WTC11 (cell line): ENCODE data around the gene TEX19.

Experiments used
- RELA ChIP-seq: sonication (generic); formaldehyde crosslinking; IDR thresholded peaks from 2 replicates; pipeline ENCODE4 v1.8.1; 2022; ENCODE audit warnings: missing genetic modification reagents, mild to moderate bottlenecking, borderline replicate concordance
- TF ChIP-seq, protein P1 (sequence below): fragments of 200-600 bp; IDR thresholded peaks from 2 replicates; pipeline ENCODE4 v1.8.0; 2022; ENCODE audit warnings: antibody characterized with exemption

DNA sequence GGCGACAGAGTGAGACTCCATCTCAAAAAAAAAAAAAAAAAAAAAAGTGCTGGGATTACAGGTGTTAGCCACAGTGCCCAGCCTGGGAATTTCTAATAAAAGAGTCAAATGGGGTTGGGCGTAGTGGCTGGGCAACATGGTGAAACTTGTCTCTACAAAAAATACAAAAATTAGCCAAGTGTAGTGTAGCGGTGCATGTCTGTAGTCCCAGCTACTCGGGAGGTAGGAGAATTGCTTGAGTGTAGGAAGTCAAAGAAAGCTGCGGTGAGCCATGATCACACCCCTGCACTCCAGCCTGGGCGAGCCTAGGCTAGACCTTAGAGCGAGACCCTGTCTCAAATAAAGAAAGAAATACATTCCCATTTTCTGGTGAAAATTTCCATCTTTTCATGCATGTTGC lies 10.2 kb downstream of the TEX19 start:
- TF ChIP-seq, protein P1, sequence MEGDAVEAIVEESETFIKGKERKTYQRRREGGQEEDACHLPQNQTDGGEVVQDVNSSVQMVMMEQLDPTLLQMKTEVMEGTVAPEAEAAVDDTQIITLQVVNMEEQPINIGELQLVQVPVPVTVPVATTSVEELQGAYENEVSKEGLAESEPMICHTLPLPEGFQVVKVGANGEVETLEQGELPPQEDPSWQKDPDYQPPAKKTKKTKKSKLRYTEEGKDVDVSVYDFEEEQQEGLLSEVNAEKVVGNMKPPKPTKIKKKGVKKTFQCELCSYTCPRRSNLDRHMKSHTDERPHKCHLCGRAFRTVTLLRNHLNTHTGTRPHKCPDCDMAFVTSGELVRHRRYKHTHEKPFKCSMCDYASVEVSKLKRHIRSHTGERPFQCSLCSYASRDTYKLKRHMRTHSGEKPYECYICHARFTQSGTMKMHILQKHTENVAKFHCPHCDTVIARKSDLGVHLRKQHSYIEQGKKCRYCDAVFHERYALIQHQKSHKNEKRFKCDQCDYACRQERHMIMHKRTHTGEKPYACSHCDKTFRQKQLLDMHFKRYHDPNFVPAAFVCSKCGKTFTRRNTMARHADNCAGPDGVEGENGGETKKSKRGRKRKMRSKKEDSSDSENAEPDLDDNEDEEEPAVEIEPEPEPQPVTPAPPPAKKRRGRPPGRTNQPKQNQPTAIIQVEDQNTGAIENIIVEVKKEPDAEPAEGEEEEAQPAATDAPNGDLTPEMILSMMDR: no peak
- no peak for TF ChIP-seq RELA (CRISPR knock-in tag)
